GM18502 (cell line): ENCODE measurements around the gene UBE3A.
A peak's percentile ranks its signal among the peaks of the same experiment; 100 is the strongest.
"Not testable (repeated sequence)": the region's sequence is repeated elsewhere in the genome, so short reads cannot be mapped to it uniquely, and the experiment has no call there.

Source experiments
- ATAC-seq: cut with Tn5 transposase; IDR thresholded peaks from one replicate; pipeline ENCODE4 v1.9.1; 2021; ENCODE audit warnings: mild to moderate bottlenecking; ENCODE audit not compliant: unreplicated experiment, poor library complexity

Gene UBE3A

GRCh38 chr15:25439369-25439836 lies 579 bp upstream of the UBE3A start:
- no peak for ATAC-seq

DNA sequence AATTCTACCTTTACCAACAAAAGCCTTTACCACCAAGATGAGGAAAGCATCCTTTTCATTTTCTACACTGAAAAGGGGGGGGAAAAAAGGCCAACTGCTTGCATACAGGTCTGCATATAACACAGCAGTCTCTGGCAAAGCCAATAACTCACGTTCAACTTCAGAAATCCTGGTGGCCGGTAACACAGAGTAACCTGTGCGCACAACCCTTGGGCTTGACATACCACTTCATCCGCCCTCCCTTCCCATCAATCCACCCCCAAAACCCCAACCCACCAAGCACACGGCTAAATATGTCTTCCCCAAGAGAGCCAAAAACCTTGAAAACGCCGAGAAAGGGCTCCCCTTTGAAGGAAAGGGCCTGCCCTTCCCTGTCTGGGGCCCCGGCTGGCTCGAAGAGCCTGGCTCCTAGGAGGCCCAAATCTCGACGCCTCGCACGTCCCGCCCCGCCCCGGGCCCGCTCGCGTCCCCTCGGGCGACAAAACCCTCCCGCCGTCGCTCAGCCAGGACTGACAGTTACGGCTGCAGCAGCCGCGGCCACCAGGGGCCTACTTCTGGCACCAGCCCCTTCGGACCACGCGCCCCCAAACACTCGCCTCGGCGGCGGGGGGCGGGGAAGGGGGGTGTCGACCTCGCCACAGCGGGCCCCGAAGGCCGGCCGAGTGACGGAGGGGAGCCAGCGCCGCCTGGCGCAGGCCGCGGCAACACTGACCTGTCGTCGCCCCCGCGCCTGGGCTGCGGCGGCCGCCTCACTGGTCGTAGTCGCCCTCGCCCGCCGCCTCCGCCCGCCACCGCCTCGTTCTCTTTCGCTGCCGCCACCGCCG lies 835 bp downstream of the UBE3A start:
- peak; percentile 54 for ATAC-seq

DNA sequence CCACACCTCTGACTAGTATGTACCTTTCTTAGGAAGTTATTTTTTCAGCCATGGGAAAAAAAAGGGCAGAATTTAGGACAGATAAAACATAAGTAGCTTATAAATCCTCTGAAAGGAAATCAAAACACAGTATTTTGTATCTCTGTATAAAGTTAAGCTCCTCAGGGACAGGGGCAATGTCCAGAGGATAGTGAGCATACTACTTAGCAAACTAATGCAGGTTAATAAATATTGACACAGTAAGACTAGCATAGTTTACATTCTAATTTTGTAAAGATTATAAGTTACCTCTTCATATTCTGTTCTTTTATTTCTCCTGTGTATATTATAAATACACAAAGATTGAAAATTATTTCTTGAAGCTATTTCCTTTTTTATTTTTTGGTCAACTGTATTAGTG lies 2.1 kb downstream of the UBE3A start:
- ATAC-seq: no peak

DNA sequence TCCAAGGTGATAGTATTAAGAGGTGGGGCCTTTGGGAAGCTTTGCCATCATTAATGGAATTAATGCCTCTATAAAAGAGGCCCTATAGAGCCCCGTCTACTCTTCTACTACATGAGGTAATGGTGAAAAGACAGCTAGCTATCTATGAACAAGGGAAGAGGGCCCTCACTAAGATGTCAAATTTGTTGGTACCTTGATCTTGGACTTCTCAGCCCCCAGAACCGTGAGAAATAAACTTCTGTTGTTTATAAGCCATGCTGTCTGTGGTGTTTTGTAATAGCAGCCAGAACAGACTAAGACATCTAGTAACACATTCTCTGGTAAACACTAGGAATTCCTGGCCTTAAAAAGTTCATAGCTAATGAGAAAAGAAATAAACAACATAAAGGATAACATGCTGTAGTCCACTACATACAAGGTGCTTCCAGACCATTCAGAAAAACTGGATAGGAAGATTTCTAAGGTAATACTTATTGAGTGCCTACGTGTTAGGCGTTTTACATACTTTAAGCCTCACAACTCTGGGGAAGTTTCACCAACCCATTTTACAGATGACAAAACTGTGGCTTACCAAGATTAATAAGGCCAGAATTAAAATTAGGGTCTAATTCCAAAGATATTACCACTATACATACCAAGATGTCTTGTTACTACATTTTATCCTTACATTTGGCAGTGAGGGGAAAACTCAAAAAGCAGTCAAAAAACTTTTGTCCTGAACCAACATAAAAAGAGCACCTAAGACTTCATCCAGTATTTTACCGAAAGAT lies 3.2 kb downstream of the UBE3A start:
- ATAC-seq: no peak

GRCh38 chr15:25433118-25433865 lies 5.5 kb downstream of the UBE3A start:
- ATAC-seq: no peak

- ATAC-seq: no peak
Measured at GRCh38 chr15:25431836-25432561, 6.8 kb downstream of the UBE3A start.

DNA sequence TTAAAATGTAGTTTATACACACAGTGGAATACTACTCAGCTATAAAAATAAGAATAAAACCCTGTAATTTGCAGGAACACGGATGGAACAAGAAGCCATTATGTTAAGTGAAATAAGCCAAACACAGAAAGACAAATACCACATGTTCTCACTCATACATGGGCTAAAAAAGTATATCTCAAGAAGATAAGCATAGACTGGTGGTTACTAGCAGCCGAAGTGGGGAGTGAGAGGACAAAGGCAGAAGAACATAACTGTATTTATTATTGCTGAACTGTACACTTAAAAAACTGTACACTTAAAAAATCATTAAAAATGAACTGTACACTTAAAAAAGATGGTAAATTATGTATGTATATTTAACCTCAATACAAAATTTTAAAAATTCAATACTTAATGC lies 11.0 kb downstream of the UBE3A start:
- no peak for ATAC-seq

DNA sequence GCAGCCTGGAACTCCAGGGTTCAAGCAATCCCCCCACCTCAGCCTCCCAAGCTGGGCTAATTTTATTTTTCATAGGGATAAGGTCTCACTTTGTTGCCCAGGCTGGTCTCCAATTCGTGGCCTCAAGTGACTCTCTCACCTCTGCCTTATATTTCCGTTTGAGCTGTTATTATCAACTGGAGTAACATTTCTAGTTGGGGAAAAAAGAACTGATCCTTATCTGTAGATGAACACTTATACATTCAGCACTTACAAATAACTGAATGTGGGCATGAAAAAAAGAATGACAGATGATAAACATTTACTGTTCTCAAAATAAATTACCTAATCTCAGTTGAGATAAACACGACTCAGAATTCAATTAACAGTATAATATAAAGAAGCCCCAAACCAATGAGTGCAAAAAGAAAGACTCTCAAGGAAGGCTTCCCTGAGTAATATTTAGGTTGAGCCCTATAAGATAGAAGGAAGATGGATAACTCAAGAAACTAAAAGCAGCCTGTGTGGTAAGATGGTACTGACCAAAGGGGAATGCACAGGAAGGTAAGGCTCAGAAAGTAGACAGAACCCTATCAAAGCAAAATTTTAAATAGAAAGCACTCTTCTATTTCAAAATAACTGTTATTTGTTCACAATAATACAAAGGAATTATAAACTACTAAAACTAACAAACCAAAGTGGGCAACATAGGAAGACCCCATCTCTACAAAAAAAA lies 11.8 kb downstream of the UBE3A start:
- ATAC-seq: no peak

GRCh38 chr15:25424073-25424472 lies 14.8 kb downstream of the UBE3A start:
- ATAC-seq: no peak

DNA sequence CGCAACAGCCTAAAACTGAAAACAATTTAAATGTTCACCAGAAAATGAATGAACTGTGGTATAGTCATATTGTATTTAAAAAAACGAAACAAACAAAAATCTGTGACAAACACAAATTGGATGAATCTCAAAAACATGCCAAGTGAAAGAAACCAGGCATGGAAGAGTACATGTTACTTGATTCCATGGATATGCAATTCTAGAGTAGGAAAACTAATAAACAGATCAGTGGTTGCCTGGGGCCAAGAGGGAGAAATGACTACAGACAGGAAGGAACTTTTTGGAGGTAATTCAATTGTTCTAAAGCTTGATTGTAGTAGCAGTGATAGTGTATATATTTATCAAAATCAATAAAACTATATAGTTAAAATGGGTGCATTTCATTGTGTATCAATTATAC lies 16.8 kb downstream of the UBE3A start:
- no peak for ATAC-seq

GRCh38 chr15:25418202-25418601 lies 20.6 kb downstream of the UBE3A start:
- peak; percentile 46 for ATAC-seq

GRCh38 chr15:25417604-25418003 lies 21.2 kb downstream of the UBE3A start:
- ATAC-seq: no peak

DNA sequence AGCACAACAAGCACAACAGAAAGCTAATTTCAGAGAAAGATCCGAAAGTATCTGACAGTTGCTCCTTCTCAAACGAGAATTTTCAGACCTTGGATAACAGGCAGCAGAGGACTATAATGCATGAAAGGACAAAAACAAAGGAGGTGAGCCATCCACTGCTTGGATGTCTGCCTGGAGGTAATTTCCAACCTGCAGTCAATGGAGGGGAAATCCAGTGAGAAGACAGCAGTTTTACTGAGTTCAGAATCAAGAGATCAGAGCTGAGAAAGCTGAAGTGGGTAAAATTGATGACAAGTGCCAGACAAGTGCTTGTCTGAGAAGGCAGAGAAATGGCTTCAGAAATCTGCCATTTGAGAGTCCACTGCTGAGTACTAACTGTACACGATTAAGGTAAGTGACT lies 22.1 kb downstream of the UBE3A start:
- peak; percentile 65 for ATAC-seq

DNA sequence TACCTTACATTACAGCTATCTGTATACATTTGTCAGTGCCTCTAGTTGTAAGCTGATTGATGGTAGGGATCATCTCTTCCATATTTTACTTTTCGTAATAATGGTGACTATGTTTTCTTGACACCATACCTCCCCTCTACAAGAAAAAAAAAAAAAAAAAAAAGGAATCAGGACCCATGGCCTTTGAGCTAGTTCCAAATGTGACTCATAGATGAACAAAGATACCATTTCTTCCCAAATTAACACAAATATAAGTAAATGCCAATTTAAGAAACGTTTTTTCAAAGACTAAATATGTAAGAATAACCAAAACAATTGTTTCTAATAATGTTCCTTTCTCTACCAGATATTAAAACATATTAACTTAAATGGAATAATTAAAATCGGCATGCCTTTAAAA lies 23.1 kb downstream of the UBE3A start:
- no peak for ATAC-seq

GRCh38 chr15:25415217-25415616 lies 23.6 kb downstream of the UBE3A start:
- no peak for ATAC-seq

DNA sequence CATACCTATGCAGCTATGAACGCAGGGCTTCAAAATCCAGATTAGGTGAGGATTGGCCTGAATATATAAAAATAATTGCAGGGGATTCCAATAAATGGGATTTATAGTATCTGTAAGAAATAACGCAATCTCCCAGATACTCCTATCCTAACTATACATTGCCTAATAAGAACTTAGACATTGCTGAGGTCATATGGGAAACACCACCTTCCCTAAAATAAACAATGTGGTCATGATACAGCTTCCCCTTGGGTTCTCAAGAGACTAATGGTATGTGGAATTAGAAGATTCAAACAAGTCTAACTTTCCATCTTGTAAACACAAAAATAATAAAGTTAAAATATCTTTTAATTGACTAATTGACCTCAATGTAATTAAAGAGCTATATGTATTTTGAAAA lies 28.2 kb downstream of the UBE3A start:
- ATAC-seq: no peak

DNA sequence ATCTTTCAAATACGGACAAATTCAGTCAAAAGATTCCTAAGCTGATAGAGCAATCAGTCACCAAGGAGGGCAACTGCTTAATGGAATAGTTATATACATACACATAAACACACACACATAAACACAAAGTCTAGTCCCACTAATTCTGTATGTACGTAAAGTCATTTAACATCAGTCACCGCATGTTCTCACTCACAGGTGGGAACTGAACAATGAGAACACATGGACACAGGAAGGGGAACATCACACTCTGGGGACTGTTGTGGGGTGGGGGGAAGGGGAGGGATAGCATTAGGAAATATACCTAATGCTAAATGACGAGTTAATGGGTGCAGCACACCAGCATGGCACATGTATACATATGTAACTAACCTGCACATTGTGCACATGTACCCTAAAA lies 29.1 kb downstream of the UBE3A start:
- ATAC-seq: not testable (repeated sequence)

DNA sequence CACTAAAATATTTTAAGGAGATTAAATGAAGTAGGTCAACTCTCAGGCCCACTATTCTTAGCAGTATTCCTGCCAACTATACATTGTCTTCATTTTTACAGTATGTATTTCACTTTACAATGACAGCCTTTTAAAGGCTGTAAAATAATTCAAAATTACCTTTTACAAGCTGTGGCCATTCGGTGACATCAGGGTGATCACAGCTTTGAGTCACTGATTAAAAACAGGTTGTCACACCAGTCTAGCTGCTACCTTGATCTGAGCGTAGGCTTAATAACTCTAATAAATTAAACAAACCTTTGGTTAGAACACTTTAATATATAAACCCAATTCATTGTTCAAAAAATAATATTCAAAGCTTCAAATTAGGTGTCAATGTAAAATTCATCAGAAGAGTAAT lies 29.9 kb downstream of the UBE3A start:
- ATAC-seq: no peak

DNA sequence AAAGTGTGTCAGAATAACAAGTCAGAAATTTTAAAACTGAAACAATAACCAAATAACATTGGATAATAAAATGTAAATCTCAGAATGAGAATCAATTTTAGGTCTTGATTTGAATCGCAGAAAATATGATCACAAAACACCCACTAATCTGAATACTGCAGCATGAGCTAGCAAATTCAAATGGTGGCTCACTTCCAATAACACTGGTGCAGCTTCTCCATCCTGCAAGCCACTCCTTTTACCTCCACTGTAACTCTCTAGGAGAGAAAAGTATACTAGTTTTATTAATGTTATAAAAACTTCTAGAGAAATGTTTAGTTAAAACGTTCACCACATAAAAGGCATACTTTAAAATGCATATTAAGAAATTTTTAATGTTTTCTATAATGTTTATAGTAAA lies 30.4 kb downstream of the UBE3A start:
- no peak for ATAC-seq

- no peak for ATAC-seq
Measured at GRCh38 chr15:25407950-25408349, 30.9 kb downstream of the UBE3A start.
